ENCODE data around the gene MYO7A.

GRCh38 chr11:77262803-77263202 is 134.8 kb downstream of the MYO7A start:
- TF ChIP-seq CTCF (IDR thresholded peaks at IDR 0.05) (no peak), POLR2A (IDR thresholded peaks at IDR 0.05) (no peak)
